DOHH2 (cell line): ENCODE measurements around the gene MED31.

ENCODE experiments used
- CTCF ChIP-seq: fragments of 200-600 bp; sonication (generic); IDR thresholded peaks from one replicate; pipeline ENCODE4 v1.5.1; 2014; ENCODE audit warnings: antibody characterized with exemption, mild to moderate bottlenecking, low read depth, low read length; ENCODE audit not compliant: poor library complexity, severe bottlenecking
- EZH2phosphoT487 ChIP-seq: fragments of 200-600 bp; sonication (generic); IDR thresholded peaks from 2 replicates; pipeline ENCODE4 v1.6.1; 2017; ENCODE audit warnings: borderline replicate concordance, mild to moderate bottlenecking, antibody characterized with exemption, low read length, moderate library complexity, mixed read lengths

GRCh38 chr17:6671431-6671830 lies 20.0 kb upstream of the MED31 start:
- TF ChIP-seq CTCF (no peak), EZH2phosphoT487 (no peak)
